HEK293 (cell line): Measurements from ENCODE around the gene NLGN4X.
"Not testable (repeated sequence)": the region's sequence is repeated elsewhere in the genome, so short reads cannot be mapped to it uniquely, and the experiment has no call there.

Experiments
- CTCF ChIA-PET: fragments of 350-600 bp; formaldehyde crosslinking; extraction: SDS; loops from one replicate; lab custom pipeline; 2021; ENCODE audit warnings: antibody characterized with exemption; lab: Yijun Ruan, JAX
- POLR2A ChIA-PET: fragments of 300-600 bp; formaldehyde crosslinking; extraction: SDS; loops from one replicate; lab custom pipeline; 2020; ENCODE audit warnings: antibody characterized with exemption, inconsistent platforms; lab: Yijun Ruan, JAX
- H3K27ac ChIP-seq: fragments of 200-500 bp; sonication (Bioruptor generic); 2 replicates; pipeline ENCODE4 v1.5.1; 2014; ENCODE audit warnings: low read depth, low read length, control low read depth, inconsistent platforms; ENCODE audit errors: extremely low read depth
- H3K36me3 ChIP-seq, 2 experiments: fragments of 200-500 bp in 1 of 2; sonication (Bioruptor generic) in 1 of 2; 1 replicate in 1 of 2; 2 replicates in 1 of 2; pipeline ENCODE4 v1.5.1; 2014 to 2017; ENCODE audit warnings: inconsistent platforms in 2 of 2, low read length in 2 of 2; ENCODE audit not compliant: control insufficient read depth in 2 of 2, insufficient read depth in 1 of 2
- H3K4me1 ChIP-seq: fragments of 200-500 bp; sonication (Bioruptor generic); 2 replicates; pipeline ENCODE4 v1.5.1; 2014; ENCODE audit warnings: mild to moderate bottlenecking, low read length, inconsistent platforms; ENCODE audit not compliant: control insufficient read depth, insufficient read depth
- H3K4me3 ChIP-seq: 2 replicates; pipeline ENCODE4 v1.5.1; 2011; ENCODE audit warnings: low read depth, mild to moderate bottlenecking, control low read depth, low read length, moderate library complexity
- H3K9me3 ChIP-seq: fragments of 200-500 bp; sonication (Bioruptor generic); 2 replicates; pipeline ENCODE4 v1.5.1; 2014; ENCODE audit warnings: low read depth, low read length, inconsistent platforms; ENCODE audit not compliant: control insufficient read depth, insufficient read depth
- INSM2 ChIP-seq: fragments of 450-650 bp; formaldehyde crosslinking; IDR thresholded peaks from 2 replicates; pipeline ENCODE4 v1.5.1; 2016; ENCODE audit warnings: missing biosample characterization, missing genetic modification characterization
- PRDM10 ChIP-seq: fragments of 450-650 bp; formaldehyde crosslinking; IDR thresholded peaks from 2 replicates; pipeline ENCODE4 v1.5.1; 2016; ENCODE audit warnings: missing biosample characterization, missing genetic modification characterization
- TRIM28 ChIP-seq: IDR thresholded peaks from 2 replicates; pipeline ENCODE4 v1.6.1; 2011; ENCODE audit warnings: low read length, control low read depth, borderline replicate concordance
- ZFP37 ChIP-seq: fragments of 450-650 bp; formaldehyde crosslinking; IDR thresholded peaks from 2 replicates; pipeline ENCODE4 v1.5.1; 2016; ENCODE audit warnings: missing biosample characterization, missing genetic modification characterization
- ZNF140 ChIP-seq: fragments of 450-650 bp; formaldehyde crosslinking; IDR thresholded peaks from 2 replicates; pipeline ENCODE4 v1.5.1; 2016; ENCODE audit warnings: missing biosample characterization, missing genetic modification characterization
- ZNF169 ChIP-seq: fragments of 450-650 bp; formaldehyde crosslinking; IDR thresholded peaks from 2 replicates; pipeline ENCODE4 v1.5.1; 2016; ENCODE audit warnings: missing biosample characterization, missing genetic modification characterization
- ZNF433 ChIP-seq: fragments of 450-650 bp; formaldehyde crosslinking; IDR thresholded peaks from 2 replicates; pipeline ENCODE4 v1.5.1; 2016; ENCODE audit warnings: missing biosample characterization, missing genetic modification characterization, low read depth
- ZNF580 ChIP-seq: fragments of 450-650 bp; formaldehyde crosslinking; IDR thresholded peaks from 2 replicates; pipeline ENCODE4 v1.5.1; 2016; ENCODE audit warnings: missing biosample characterization, missing genetic modification characterization
- ZNF639 ChIP-seq: fragments of 450-650 bp; formaldehyde crosslinking; IDR thresholded peaks from 2 replicates; pipeline ENCODE4 v1.5.1; 2016; ENCODE audit warnings: missing biosample characterization, missing genetic modification characterization
- ZNF645 ChIP-seq: fragments of 450-650 bp; formaldehyde crosslinking; IDR thresholded peaks from 2 replicates; pipeline ENCODE4; 2016; ENCODE audit warnings: missing biosample characterization, missing genetic modification characterization
- ZNF677 ChIP-seq: fragments of 450-650 bp; IDR thresholded peaks from 2 replicates; pipeline ENCODE4 v1.5.0; 2018; ENCODE audit warnings: missing biosample characterization, mild to moderate bottlenecking, missing genetic modification characterization, moderate library complexity
- ZSCAN18 ChIP-seq: fragments of 450-650 bp; formaldehyde crosslinking; IDR thresholded peaks from 2 replicates; pipeline ENCODE4 v1.5.1; 2016; ENCODE audit warnings: missing biosample characterization, missing genetic modification characterization
- ZSCAN5A ChIP-seq: fragments of 450-650 bp; formaldehyde crosslinking; IDR thresholded peaks from 2 replicates; pipeline ENCODE4 v1.5.1; 2016; ENCODE audit warnings: missing biosample characterization, missing genetic modification characterization

Gene NLGN4X

GRCh38 chrX:5907207-5907606 is 321.5 kb downstream of the NLGN4X start:
- POLR2A ChIA-PET = no interaction called here
- TF ChIP-seq TRIM28 (no peak), ZNF433 (tag by site-specific recombination) (no peak), ZSCAN5A (tag by site-specific recombination) (no peak), ZNF140 (no peak), ZNF677 (tag by site-specific recombination) (no peak), ZNF639 (tag by site-specific recombination) (no peak), ZFP37 (tag by site-specific recombination) (no peak), ZNF580 (tag by site-specific recombination) (no peak), ZNF169 (tag by site-specific recombination) (no peak), ZSCAN18 (tag by site-specific recombination) (no peak), INSM2 (tag by site-specific recombination) (no peak), ZNF645 (no peak), PRDM10 (tag by site-specific recombination) (no peak)
- TF ChIP-seq, all 188 proteins: peak for 0
- Histone ChIP-seq H3K9me3 (no peaks in the 10 kb centered on the region), H3K27ac (no peak overlapping the region), H3K36me3 (no peaks in the 10 kb centered on the region), H3K4me1 (no peaks in the 10 kb centered on the region), H3K4me3 (no peak overlapping the region)
- CTCF ChIA-PET = interaction anchor here (0.6 kb wide), 1 partner anchor 16 kb away, joined by 6 read pairs; no protein-coding TSS in a partner anchor

- H3K9me3 ChIP-seq, H3K4me1 ChIP-seq, CTCF ChIA-PET, H3K36me3 ChIP-seq, POLR2A ChIA-PET, H3K4me3 ChIP-seq, H3K27ac ChIP-seq: not testable (repeated sequence)
These were observed 325.0 kb downstream of the NLGN4X start for GRCh38 chrX:5903586-5904190.
